Panc1 (cell line): ENCODE results near the gene DAAM2. TPM values are rescaled to one million over a fixed set of nuclear protein-coding genes. Genes with fewer than 3 reads are reported as not detected.

ENCODE experiments used
- ATAC-seq: fragments of 200-7000 bp; cut with Tn5 transposase; 2 replicates; pipeline ENCODE4 v1.9.1; 2020; ENCODE audit warnings: mild to moderate bottlenecking, moderate library complexity
- BruUV-seq: library from RNA; stranded (reverse); fragments of 400-500 nt; replicated peaks from 2 replicates; lab custom pipeline; 2021; lab: Mats Ljungman, UMichigan
- CTCF ChIA-PET: fragments of 300-600 bp; sonication (Branson Sonifier 250); formaldehyde crosslinking; loops from one replicate; lab custom pipeline; 2022; ENCODE audit warnings: antibody characterized with exemption; lab: Charles Lee
- POLR2A ChIA-PET: fragments of 300-600 bp; sonication (Branson Sonifier 250); formaldehyde crosslinking; loops from one replicate; lab custom pipeline; 2022; ENCODE audit warnings: antibody characterized with exemption; lab: Charles Lee
- DNase-seq: peaks from one replicate; pipeline ENCODE4 v3.0.0-alpha.2; 2010; ENCODE audit warnings: low read depth, low spot score
- H3K27ac ChIP-seq: 2 replicates; pipeline ENCODE4 v1.5.1; 2011; ENCODE audit warnings: mild to moderate bottlenecking, low read length, inconsistent platforms
- H3K27me3 ChIP-seq: fragments of 200-500 bp; sonication (Bioruptor generic); 2 replicates; pipeline ENCODE4 v1.6.0; 2014; ENCODE audit warnings: low read length, inconsistent platforms; ENCODE audit not compliant: control insufficient read depth, insufficient read depth
- H3K36me3 ChIP-seq: fragments of 200-500 bp; sonication (Bioruptor generic); 2 replicates; pipeline ENCODE4 v1.5.1; 2014; ENCODE audit warnings: inconsistent platforms, mild to moderate bottlenecking, low read length, moderate library complexity; ENCODE audit not compliant: control insufficient read depth, insufficient read depth
- H3K4me1 ChIP-seq: 2 replicates; pipeline ENCODE4 v1.5.1; 2011; ENCODE audit warnings: inconsistent platforms, mild to moderate bottlenecking, low read length, moderate library complexity; ENCODE audit not compliant: control insufficient read depth, insufficient read depth
- H3K4me3 ChIP-seq, 2 experiments: 2 replicates each; pipeline ENCODE4 v1.5.1; 2011 to 2012; ENCODE audit warnings: low read depth in 2 of 2, low read length in 2 of 2, mild to moderate bottlenecking in 2 of 2, inconsistent platforms in 1 of 2, moderate library complexity in 1 of 2
- H3K9me3 ChIP-seq: fragments of 200-500 bp; sonication (Bioruptor generic); 2 replicates; pipeline ENCODE4 v1.5.1; 2014; ENCODE audit warnings: low read depth, mild to moderate bottlenecking, inconsistent platforms, low read length, moderate library complexity; ENCODE audit not compliant: control insufficient read depth, insufficient read depth
- POLR2AphosphoS5 ChIP-seq: IDR thresholded peaks from 2 replicates; pipeline ENCODE4 v1.6.1; 2012; ENCODE audit warnings: mild to moderate bottlenecking, low read depth, low read length, moderate library complexity
- SIN3A ChIP-seq: IDR thresholded peaks from 2 replicates; pipeline ENCODE4 v1.6.1; 2012; ENCODE audit warnings: low read depth, mild to moderate bottlenecking, low read length, moderate library complexity, borderline replicate concordance; ENCODE audit not compliant: insufficient read depth
- TCF7L2 ChIP-seq: IDR thresholded peaks from 2 replicates; pipeline ENCODE4 v1.6.1; 2011; ENCODE audit warnings: mild to moderate bottlenecking, low read depth, low read length, inconsistent platforms
- in situ Hi-C: cut with HindIII; loops from 2 replicates; pipeline ENCODE4 v1.10.0; 2016; ENCODE audit warnings: low sequenced_read_pairs, low pct_unique_long_range_greater_than_20kb
- intact Hi-C: fragments of 100-400 bp; cut with micrococcal nuclease; formaldehyde crosslinking; loops from one replicate; pipeline ENCODE4 v1.10.0; 2022; ENCODE audit not compliant: unreplicated experiment
- total RNA-seq: library from RNA; stranded (reverse); gene quantifications from one replicate; pipeline ENCODE4 v1.2.1, GENCODE V29; 2021; ENCODE audit not compliant: unreplicated experiment
- TF ChIP-seq, protein P1 (sequence below): fragments of 450-650 bp; IDR thresholded peaks from 2 replicates; pipeline ENCODE4 v1.5.1; 2017; ENCODE audit warnings: mild to moderate bottlenecking
- TF ChIP-seq, protein P2 (sequence below), 2 experiments: IDR thresholded peaks; 2 replicates each; pipeline ENCODE4 v1.6.1; 2011 to 2012; ENCODE audit warnings: low read depth in 2 of 2, control low read depth in 1 of 2, low read length in 1 of 2, mild to moderate bottlenecking in 1 of 2, moderate library complexity in 1 of 2; ENCODE audit not compliant: insufficient read depth in 1 of 2

DAAM2 gene
- total RNA-seq, 1 experiment from 2014 or later: not detected

DNA sequence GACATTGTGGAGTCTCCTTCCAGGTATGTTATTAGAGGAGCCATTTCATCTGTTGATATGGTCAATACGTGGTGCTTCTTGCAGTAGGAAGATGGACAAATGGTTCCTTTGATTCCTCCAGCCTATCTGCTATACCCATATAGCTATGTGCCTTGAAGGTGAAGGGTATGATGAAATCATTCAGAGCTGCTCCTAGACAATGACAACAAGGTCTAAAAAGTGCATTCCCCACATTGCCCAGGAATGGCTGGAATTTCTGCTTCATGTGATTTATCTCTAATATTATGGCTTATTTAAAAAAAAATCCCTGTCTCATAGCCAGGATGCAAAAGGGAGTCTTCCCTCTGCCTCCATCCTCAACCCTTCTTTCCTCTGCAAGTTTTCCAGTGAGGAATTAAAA, 14.1 kb downstream of the DAAM2 start:
- in situ Hi-C loops: no loop called here
- CTCF ChIA-PET: no interaction called here
- ATAC-seq (no peak), DNase-seq (no peak)
- POLR2A ChIA-PET: no interaction called here
- TF ChIP-seq SIN3A (no peak), TCF7L2 (no peak), POLR2AphosphoS5 (no peak)
- TF ChIP-seq, protein P1, sequence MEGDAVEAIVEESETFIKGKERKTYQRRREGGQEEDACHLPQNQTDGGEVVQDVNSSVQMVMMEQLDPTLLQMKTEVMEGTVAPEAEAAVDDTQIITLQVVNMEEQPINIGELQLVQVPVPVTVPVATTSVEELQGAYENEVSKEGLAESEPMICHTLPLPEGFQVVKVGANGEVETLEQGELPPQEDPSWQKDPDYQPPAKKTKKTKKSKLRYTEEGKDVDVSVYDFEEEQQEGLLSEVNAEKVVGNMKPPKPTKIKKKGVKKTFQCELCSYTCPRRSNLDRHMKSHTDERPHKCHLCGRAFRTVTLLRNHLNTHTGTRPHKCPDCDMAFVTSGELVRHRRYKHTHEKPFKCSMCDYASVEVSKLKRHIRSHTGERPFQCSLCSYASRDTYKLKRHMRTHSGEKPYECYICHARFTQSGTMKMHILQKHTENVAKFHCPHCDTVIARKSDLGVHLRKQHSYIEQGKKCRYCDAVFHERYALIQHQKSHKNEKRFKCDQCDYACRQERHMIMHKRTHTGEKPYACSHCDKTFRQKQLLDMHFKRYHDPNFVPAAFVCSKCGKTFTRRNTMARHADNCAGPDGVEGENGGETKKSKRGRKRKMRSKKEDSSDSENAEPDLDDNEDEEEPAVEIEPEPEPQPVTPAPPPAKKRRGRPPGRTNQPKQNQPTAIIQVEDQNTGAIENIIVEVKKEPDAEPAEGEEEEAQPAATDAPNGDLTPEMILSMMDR: no peak
- TF ChIP-seq, protein P2, sequence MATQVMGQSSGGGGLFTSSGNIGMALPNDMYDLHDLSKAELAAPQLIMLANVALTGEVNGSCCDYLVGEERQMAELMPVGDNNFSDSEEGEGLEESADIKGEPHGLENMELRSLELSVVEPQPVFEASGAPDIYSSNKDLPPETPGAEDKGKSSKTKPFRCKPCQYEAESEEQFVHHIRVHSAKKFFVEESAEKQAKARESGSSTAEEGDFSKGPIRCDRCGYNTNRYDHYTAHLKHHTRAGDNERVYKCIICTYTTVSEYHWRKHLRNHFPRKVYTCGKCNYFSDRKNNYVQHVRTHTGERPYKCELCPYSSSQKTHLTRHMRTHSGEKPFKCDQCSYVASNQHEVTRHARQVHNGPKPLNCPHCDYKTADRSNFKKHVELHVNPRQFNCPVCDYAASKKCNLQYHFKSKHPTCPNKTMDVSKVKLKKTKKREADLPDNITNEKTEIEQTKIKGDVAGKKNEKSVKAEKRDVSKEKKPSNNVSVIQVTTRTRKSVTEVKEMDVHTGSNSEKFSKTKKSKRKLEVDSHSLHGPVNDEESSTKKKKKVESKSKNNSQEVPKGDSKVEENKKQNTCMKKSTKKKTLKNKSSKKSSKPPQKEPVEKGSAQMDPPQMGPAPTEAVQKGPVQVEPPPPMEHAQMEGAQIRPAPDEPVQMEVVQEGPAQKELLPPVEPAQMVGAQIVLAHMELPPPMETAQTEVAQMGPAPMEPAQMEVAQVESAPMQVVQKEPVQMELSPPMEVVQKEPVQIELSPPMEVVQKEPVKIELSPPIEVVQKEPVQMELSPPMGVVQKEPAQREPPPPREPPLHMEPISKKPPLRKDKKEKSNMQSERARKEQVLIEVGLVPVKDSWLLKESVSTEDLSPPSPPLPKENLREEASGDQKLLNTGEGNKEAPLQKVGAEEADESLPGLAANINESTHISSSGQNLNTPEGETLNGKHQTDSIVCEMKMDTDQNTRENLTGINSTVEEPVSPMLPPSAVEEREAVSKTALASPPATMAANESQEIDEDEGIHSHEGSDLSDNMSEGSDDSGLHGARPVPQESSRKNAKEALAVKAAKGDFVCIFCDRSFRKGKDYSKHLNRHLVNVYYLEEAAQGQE (IDR thresholded peaks at IDR 0.05; ENCODE audit: insufficient read depth in 1 of 2, low read depth in 2 of 2, low read length in 1 of 2): no peak
- Histone ChIP-seq H3K4me3 (no peak overlapping the region), H3K9me3 (no peaks in the 10 kb centered on the region), H3K36me3 (no peaks in the 10 kb centered on the region), H3K4me1 (no peaks in the 10 kb centered on the region), H3K27me3 (no peaks in the 10 kb centered on the region; the same call in 1 of the 2 replicates), H3K27ac (no peak overlapping the region)
- BruUV-seq: no TSS peak
- intact Hi-C loops: no loop called here

DNA sequence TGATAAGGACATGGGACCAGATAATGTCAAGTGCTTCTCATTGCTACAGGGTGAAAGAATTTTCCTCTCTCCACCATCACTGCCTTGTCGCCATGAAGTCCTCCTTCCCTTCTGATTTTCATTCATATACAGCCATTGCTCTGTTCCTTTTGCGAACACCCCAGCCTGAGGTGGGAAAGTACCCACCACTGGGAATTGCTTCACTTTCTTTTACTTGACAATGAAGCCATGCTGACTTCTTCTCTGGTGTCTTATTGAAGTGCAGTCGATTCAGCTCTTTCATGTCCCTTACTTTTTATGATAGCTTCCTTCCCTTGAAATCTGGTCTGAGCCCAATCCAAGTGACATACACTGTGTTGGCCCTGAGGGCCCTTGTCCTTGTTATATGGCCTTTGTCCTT, 16.2 kb downstream of the DAAM2 start:
- ATAC-seq (no peak), DNase-seq (no peak)
- POLR2A ChIA-PET: no interaction called here
- H3K27ac ChIP-seq: no peak overlapping the region
- H3K36me3 ChIP-seq: no peaks in the 10 kb centered on the region
- in situ Hi-C loops (no loop called here), intact Hi-C loops (no loop called here)
- H3K4me1 ChIP-seq: no peaks in the 10 kb centered on the region
- H3K27me3 ChIP-seq: no peaks in the 10 kb centered on the region
- CTCF ChIA-PET: no interaction called here
- no peaks in the 10 kb centered on the region for H3K9me3 ChIP-seq
- no peak overlapping the region for H3K4me3 ChIP-seq
- TF ChIP-seq, protein P1: no peak
- TF ChIP-seq TCF7L2 (no peak), SIN3A (no peak), POLR2AphosphoS5 (no peak)
- TF ChIP-seq, protein P2 (IDR thresholded peaks at IDR 0.05; ENCODE audit: insufficient read depth in 1 of 2, low read depth in 2 of 2, low read length in 1 of 2): no peak
- BruUV-seq: no TSS peak
